HG03196 (cell line): ENCODE results near the gene TMEM37.

Source experiments
- ATAC-seq: cut with Tn5 transposase; IDR thresholded peaks from one replicate; pipeline ENCODE4 v1.9.1; 2021; ENCODE audit not compliant: unreplicated experiment

Gene TMEM37

DNA sequence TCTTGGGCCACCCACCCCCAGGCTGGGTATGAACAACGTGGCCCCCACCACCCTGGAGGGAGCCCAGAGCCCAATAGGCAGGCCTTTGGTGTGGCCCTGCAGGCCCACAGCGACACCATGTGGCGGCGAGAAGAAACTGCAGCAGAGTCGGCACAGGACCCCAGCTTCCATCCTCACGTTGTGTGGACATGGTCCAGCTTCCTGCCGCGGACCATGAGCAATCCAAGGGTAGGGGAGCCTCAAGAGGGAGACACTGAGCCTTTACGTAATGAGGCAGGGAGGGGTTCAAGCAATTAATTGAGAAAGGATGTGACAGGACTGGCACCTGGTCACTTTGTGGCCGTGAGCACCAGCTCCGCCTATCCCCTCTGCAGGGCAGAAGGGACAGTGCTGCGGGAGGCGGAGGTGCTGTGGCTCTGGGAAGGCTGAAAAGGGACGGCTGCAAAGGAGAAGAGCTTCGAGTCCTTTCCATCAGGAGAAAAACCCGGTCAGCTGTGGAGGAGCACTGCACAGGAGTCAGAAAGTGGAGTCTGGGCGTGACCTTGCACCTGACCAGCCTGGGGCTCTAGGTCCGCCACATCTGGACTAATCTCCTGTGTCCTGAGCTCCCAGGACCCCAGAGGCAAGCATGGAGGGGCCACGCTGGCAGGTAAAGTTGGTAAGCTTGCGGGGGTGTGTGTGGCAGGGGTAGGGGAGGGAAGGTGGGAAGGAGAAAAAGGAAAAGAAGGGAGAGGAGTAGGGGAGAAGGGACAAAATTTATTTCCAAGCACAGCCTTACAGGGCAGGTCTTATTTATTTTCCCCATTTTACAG is 44.9 kb downstream of the TMEM37 start:
- peak; percentile 62 for ATAC-seq

DNA sequence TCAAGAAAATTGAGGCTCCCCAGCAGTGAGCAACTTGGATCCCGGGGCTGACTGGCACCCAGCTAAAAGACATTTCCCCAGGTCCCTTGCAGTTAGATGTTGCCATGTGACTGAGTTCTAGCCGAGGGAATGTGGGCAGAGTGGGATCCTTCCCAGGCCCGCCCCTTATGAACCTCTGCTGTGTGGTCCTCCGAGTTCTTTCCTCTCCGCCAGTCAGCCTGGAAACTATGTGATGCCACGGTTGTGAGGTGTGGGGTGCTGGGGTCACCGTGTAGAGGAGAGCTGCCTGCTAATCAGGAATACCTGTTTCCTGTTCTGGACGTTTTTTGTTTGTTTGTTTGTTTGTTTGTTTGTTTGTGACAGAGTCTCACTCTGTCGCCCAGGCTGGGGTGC is 45.5 kb downstream of the TMEM37 start:
- no peak for ATAC-seq

DNA sequence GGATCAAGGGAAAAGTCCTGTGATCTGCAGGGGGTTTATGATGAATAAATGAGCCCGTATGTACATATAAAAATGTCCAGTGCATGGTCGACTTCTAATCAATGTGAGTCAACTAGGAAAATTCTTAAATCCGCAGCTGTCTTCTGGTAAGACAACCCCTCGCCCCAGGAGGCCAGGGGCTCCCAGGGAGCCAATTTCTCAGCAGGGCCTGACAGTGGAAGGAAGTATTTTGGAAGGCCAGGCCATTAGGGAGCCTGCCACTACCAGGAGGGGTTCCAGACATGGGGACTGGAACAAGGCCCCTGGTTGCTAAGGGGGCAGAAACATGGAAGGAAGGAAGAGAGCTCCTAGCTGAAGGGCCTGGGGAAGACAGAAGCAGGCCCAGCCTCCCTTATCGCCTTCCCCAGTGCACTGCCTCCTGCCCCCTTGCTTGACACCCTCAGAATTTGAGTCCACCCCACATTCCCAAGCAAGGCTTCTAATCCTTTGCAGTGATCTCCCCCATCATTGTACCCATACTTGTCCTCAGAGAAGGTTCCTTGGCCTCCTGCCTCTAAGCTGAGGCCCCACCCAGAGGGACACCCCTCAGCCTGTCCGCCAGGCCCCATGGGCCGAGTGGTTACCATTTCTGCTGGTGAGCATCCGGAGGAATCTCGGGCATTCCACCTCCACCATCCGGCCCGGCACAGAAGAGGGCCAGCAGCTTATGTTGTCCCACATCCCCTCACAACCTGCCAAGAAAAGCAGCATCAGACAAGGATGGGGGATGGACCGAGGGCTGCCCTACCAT is 46.7 kb downstream of the TMEM37 start:
- ATAC-seq: no peak

DNA sequence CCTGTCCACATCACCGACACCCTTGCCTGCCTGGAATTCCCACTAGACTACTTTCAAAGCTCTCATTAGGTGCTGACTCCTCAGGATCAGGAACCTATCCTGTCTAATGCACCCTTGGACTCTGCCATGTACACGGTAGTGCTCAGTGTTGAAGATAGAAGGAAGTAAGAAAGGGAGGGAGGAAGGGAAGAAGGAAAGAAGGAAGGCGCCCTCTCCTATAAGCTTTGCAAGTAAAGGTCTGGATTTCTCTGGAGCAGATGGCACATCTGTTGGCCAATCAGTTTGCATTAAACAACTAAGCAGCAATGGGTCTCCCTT is 47.3 kb downstream of the TMEM37 start:
- ATAC-seq: no peak

DNA sequence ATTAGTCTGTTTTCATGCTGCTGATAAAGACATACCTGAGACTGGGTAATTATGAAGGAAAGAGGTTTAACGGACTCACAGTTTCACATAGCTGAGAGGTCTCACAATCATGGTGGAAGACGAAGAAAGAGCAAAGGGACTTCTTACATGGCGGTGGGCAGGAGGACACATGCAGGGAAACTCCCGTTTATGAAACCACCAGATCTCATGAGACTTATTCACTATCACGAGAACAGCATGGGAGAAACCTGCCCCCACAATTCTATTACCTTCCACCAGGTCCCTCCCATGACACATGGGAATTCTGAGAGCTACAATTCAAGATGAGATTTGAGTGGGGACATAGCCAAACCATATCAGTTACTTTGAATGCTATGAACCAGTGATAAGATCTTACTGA is 48.5 kb downstream of the TMEM37 start:
- ATAC-seq: no peak

DNA sequence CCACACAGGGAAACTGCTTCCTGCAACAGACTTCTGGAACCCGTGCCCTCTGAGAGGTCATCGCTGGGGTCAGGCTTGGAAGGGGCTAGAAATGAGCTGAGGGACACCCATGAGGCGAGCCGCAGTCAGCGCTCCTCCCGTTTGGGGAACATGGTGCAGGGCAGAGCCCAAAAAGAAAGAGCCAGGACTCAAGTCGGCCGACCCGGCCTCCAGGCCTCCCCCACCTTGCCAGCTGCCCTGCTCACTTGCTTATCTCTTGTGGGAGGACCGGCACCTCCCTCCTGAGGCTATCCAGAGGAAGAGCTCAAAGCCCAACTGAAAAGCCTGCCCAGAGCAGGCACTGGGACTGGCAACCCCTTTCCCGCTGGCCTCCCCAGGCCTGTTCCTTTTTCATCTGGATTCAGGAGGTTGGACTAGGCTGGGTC is 49.1 kb downstream of the TMEM37 start:
- no peak for ATAC-seq

DNA sequence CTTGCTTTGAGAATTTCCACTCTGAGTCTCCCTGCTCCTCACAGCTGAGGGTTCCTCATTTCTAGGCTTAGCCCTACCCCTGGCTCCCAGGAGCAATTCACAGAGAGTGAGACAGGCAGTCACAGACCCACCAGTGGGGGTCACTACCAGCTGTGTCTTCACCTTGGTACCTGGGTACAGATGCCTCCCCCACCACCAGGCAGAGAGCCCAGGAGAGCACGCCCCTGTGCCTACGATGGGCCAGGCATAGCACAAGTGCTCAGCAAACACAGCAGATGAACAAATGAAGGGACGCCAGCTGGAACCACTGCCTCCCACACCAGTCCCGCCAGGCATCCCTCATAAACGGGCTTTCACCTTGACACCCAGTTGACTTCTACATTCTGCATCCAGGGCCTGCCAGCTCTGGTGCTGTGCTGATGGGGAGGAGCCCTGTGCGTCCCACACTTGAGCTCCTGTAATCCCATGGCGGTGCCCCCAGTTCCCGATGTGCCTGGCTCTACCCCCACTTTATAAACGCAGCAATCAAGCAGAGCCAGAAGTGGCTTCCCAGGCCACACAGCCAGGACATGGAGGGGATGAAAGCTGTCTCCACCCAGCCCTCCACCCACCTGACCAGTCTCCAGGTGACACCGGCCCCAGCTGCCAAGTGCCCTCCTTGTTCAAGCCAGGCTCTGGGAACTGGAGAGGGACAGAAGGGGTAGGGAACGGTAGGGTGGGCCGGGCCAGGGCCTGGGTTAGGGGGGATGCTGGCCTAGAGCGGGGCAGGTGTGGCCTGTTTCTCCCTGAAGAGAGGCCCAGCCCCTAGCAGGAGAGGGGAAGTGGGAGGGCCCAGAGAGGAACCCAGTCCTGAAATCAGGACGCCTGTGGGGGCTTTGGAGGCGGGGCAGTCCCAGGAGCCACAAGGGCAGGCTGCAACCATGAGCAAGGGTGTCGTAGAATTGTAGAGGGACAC is 50.1 kb downstream of the TMEM37 start:
- no peak for ATAC-seq

DNA sequence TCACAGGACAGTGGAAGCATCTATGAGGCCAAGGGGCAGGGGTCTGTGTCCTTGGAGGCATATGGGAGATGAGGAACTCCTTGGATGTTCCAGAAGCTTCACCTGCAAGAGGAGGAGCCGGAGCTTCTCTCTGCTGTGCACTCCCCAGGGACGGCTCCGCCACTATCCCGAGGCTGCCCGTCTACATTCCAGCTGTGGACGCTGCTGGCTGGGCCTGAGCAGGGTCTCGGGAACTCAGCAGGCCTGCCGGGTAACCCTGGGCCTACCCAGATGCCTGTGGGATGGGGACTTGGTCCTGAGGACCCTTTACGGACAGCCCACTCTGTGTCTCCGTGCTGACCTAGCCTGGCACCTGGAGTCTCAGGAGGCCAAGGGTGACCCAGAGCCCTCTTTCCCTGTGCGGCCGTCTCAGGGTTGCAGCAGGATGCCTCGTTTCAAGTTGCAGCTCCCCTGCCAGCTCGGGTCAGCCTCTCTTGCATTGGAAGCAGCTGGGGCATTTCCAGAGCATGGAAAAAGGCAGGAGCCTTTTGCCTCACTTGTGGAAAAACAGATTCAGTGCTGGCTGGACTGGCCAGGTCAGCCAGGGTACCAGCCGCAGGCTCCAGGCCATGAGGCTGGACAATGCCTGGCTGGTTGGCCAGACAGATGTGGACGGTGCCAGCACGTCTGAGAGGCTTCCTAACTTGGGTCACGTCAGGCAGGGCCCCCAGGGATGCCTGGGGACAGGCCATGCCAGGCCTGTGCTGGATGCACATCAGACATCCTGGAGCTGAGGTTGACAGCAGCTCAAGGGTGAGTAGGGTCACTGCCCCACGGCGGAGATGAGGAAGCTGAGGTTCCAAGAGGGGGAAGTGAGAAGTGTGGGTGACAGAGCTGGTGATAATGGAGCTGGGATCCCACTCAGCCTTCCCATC is 51.1 kb downstream of the TMEM37 start:
- no peak for ATAC-seq

DNA sequence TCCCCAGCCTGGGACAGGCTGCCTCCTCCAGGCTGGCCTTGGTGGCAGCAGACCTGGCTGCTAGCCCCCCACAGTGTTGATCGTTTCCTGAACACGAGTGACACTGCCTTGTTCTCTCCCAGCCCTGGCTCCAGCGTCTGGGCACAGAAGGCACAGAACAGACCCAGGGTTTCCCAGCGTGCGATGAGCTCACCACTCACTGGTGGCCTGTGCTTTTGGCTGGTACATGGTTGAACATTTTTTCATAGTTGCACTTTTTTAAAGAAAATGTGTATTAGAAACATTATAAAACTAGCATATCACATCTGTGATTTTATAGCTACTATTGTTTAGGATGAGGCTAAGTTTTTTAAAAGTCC is 51.7 kb downstream of the TMEM37 start:
- ATAC-seq: no peak

DNA sequence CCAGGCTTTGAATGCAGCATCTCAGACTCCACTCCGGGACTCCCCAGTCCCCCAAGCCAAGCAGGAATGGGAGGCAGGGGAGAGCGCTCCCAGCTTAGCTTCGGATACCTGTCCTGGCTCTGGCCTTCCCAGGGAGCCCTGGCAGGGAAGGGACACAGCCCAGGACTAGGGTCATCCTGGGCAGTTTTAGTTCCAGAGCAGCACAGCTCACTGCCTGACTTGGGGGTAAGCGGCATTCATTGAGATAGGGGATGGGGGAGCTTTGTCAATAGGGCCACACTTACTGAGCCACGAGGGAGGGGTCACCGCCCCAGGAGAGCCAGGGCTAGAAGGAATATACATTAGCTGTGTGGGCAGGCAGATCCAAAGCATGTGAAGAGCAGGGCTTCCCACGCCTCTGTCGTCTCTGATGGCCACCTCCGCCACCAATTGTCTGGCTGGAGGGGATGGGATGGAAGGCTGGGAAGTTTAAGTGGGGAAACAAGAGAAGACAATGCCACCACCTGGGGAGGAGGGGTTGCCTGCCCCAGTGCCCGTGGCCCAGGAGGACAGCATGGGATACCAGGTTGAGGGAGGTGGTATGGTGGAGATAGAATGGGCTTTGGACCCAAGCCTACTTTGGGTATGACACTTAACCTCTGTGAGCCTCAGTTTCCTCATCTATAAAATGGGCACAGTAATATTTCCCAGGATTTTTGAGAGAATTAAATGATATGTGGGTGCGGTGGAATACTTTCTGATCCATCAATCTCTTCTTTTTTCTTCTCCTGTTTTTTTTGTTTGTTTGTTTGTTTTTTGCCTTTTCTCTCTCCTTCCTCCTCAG is 52.5 kb downstream of the TMEM37 start:
- ATAC-seq: no peak

DNA sequence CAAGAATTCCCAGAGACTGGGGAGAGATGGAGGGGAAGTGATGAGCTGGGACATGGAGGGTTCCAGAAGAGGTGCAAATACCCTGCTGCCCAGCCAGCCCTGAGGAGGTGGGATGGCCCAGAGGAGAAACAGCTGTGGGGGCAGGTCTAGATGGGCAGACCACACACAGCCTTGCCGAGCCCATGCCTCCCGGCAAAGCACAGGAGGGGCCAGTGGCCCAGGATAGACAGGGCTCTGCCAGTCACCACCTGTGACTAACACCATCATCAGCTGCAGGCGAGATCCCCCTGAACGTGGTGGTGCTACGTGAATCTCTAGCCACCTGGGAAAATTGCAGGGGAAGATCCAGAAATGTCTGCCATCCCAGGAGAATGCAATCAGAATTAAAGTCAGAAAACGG is 53.2 kb downstream of the TMEM37 start:
- no peak for ATAC-seq

DNA sequence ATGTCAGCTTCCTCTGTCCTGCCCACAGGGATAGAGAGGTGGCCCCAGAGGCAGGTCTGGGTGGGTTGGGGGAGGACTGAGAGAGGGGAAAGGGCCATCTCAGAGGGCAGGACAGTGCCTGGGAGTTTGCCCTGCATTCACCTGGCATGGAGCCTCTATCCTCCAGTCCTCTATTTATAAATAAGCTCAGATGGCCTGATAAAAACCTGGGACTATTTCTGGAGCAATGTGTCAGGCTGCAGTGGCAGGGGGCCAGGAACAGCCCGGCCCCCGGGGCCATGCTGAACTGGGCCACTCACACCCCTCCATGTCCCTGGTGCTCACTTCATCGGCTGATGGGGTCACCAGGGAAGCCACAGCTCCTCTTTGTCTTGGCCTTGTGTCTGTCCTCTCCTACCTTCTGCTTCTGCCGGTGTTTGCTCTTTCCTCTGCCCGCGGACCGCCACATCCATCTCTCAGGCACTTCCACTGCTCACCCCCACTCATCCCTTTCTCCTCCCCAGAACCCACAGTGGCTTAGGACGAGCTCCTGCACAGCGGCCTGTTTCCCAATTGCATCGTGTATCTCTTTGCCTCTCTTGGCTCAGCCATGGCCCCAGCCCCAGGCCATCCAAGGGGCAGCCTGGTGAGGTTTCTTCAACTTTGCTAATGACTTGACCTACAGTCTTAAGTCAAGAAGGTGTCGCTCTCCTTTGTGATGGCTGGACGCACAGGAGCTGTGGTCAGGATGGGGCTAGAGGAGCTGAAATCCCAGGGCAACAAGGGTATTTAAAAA is 53.9 kb downstream of the TMEM37 start:
- no peak for ATAC-seq

DNA sequence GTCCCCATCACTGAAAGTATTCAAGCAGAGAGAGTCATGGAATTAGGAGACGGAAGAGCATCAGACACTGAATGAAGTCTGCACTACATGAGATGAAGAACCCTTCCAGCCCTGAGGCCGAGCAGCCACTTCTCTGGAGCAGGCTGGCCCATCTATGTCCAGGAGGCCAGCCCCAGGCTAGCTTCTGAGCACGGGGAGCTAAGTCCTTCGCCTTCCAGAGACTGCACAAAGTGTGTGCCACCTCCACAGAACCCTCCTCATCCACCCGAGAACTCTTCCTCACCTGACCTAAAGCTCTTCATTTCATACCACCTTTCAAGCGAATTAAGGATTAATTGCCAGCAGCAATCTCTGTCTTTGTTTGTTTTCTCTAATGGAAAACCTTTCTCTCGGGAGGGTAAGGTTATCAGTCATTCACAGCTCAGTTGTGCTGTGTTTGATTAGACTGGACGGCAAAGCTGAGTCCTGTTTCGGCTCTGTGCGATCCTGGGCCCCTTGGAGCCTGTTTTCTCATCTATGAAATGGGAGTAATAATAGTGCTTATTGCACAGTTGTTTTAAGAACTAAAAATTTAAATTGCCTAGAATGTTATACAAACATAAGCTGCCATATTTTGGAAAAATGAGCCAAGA is 54.7 kb downstream of the TMEM37 start:
- no peak for ATAC-seq

DNA sequence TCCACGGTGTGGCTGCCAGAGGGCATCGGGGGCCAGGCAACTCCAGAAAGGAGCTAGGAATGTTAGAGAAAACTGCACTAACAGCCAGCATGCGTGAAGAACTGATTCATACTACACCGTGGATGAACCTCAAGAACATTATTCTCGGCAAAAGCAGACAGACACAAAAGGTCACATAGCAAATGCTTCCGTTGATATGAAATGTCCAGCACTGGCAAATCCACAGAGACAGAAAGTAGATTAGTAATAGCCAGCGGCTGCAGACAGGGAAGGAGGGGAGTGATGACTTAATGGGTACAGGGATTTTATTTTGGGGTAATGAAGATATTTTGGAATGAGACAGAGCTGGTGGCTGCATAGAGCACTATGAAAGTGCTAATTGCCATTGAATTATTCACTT is 55.2 kb downstream of the TMEM37 start:
- no peak for ATAC-seq

DNA sequence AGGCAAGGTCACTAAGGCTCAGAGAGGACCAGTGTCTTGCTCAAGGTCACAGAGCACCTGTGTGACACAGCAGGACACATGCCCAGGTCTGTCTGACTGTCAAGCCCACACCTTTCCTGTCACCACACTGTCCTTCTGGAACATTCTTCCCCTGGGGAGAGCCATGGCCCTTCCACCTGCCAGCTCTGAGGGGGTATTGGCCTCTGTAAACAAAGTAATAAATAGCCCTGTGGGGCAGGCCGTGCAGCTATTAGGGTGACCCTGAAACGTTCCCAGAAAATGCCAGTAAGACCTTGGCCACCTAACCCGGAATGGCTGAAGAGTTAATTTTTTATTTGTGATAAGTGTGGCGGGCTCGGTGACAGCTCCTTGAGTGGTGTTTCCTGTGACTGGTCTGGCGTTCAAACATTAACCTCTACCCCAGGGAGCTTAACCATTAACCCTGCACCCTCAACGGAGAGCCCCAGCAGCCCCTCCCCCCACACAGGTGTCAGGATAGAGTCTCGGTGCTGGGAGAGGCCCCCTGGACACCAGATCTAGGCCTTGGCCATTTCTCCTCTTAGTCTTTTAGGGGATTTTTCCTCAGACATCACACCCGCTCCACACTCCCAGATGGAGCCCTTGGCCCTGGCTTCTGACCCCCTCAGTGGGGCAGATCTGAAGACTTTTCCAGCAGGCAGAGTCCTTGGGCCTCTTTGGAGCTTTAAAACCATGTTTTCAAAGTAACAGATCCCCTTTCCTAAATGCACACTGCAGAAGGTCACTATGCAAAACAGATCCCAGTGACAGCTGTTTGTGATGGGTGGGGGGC is 56.0 kb downstream of the TMEM37 start:
- ATAC-seq: peak; percentile 83
